ENCODE measurements around the gene PGR. TPM values are rescaled to one million over a fixed set of nuclear protein-coding genes. Genes with fewer than 3 reads are reported as not detected.

PGR gene
- total RNA-seq, 3 donors from 2014 or later, result 1.8 to 36.0 (median 24.9) TPM

GRCh38 chr11:101051677-101052076, 77.9 kb downstream of the PGR start:
- TF ChIP-seq POLR2AphosphoS5 (IDR thresholded peaks at IDR 0.05), result no peak
- TF ChIP-seq CTCF (IDR thresholded peaks at IDR 0.05), result no peak
- no peak for TF ChIP-seq POLR2A (IDR thresholded peaks at IDR 0.05)
- no peak overlapping the region for H3K27ac ChIP-seq
- H3K27me3 ChIP-seq, result no peaks in the 10 kb centered on the region
- no peaks in the 10 kb centered on the region for H3K9me3 ChIP-seq
- H3K4me3 ChIP-seq, result no peak overlapping the region
- intact Hi-C loops (cut with DNase I; ENCODE audit: low total_unique reads), result no loop called here
- no peaks in the 10 kb centered on the region for H3K4me1 ChIP-seq
- DNase-seq (ENCODE audit: low spot score in 2 of 2), result no peak
- no peaks in the 10 kb centered on the region for H3K36me3 ChIP-seq

GRCh38 chr11:101049813-101050212, 79.8 kb downstream of the PGR start:
- no peak for DNase-seq (ENCODE audit: low spot score in 2 of 2)
- Histone ChIP-seq H3K36me3 (no peaks in the 10 kb centered on the region), H3K9me3 (no peaks in the 10 kb centered on the region), H3K27ac (no peak overlapping the region), H3K4me3 (no peak overlapping the region), H3K4me1 (no peaks in the 10 kb centered on the region), H3K27me3 (no peaks in the 10 kb centered on the region)
- intact Hi-C loops (cut with DNase I; ENCODE audit: low total_unique reads), result no loop called here
- TF ChIP-seq CTCF (IDR thresholded peaks at IDR 0.05), result no peak
- TF ChIP-seq POLR2AphosphoS5 (IDR thresholded peaks at IDR 0.05), result no peak
- TF ChIP-seq POLR2A (IDR thresholded peaks at IDR 0.05), result no peak

GRCh38 chr11:101049123-101049522, 80.5 kb downstream of the PGR start:
- Histone ChIP-seq H3K27me3 (no peaks in the 10 kb centered on the region), H3K9me3 (no peaks in the 10 kb centered on the region), H3K27ac (no peak overlapping the region), H3K36me3 (no peaks in the 10 kb centered on the region), H3K4me3 (no peak overlapping the region), H3K4me1 (no peaks in the 10 kb centered on the region)
- no peak for DNase-seq (ENCODE audit: low spot score in 2 of 2)
- TF ChIP-seq POLR2A (IDR thresholded peaks at IDR 0.05) (no peak), CTCF (IDR thresholded peaks at IDR 0.05) (no peak), POLR2AphosphoS5 (IDR thresholded peaks at IDR 0.05) (no peak)
- intact Hi-C loops (cut with DNase I; ENCODE audit: low total_unique reads), result no loop called here

- H3K4me1 ChIP-seq, result no peaks in the 10 kb centered on the region
- no peaks in the 10 kb centered on the region for H3K9me3 ChIP-seq
- TF ChIP-seq CTCF (IDR thresholded peaks at IDR 0.05) (no peak), POLR2AphosphoS5 (IDR thresholded peaks at IDR 0.05) (no peak), POLR2A (IDR thresholded peaks at IDR 0.05) (no peak)
- intact Hi-C loops (cut with DNase I; ENCODE audit: low total_unique reads), result no loop called here
- no peak overlapping the region for H3K27ac ChIP-seq
- no peaks in the 10 kb centered on the region for H3K36me3 ChIP-seq
- no peak overlapping the region for H3K4me3 ChIP-seq
- no peak for DNase-seq (ENCODE audit: low spot score in 2 of 2)
- H3K27me3 ChIP-seq, result no peaks in the 10 kb centered on the region
Measured at GRCh38 chr11:101048479-101048878, 81.1 kb downstream of the PGR start.

- intact Hi-C loops (cut with DNase I; ENCODE audit: low total_unique reads), result no loop called here
- no peaks in the 10 kb centered on the region for H3K4me1 ChIP-seq
- no peaks in the 10 kb centered on the region for H3K9me3 ChIP-seq
- DNase-seq (ENCODE audit: low spot score in 2 of 2), result no peak
- no peaks in the 10 kb centered on the region for H3K27me3 ChIP-seq
- TF ChIP-seq POLR2AphosphoS5 (IDR thresholded peaks at IDR 0.05) (no peak), POLR2A (IDR thresholded peaks at IDR 0.05) (no peak), CTCF (IDR thresholded peaks at IDR 0.05) (no peak)
- H3K4me3 ChIP-seq, result no peak overlapping the region
- H3K27ac ChIP-seq, result no peak overlapping the region
- H3K36me3 ChIP-seq, result no peaks in the 10 kb centered on the region
Measured at GRCh38 chr11:101046947-101047346, 82.7 kb downstream of the PGR start.
